Measurements from ENCODE around the gene MBOAT1.
"Not testable (repeated sequence)": the region's sequence is repeated elsewhere in the genome, so short reads cannot be mapped to it uniquely, and the experiment has no call there.

Gene MBOAT1

DNA sequence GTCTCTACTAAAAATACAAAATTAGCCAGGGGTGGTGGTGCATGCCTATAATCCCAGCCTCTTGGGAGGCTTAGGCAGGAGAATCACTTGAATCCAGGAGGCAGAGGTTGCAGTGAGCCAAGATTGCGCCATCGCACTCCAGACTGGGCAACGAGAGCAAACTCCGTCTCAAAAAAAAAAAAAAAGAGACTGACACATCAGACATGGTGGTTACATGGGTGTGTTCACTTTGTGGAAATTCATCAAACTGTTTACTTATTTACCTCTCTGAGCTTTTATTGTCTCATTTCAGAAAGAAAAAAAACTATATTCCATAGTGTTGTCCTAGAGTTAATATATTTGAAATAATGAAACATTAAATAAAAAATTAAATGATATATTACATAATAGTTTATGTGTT is 64.8 kb downstream of the MBOAT1 start:
- no peak for DNase-seq (ENCODE audit: low read depth)
- no peak overlapping the region for H3K4me3 ChIP-seq (ENCODE audit: low read depth, low read length)
- TF ChIP-seq, protein P1, sequence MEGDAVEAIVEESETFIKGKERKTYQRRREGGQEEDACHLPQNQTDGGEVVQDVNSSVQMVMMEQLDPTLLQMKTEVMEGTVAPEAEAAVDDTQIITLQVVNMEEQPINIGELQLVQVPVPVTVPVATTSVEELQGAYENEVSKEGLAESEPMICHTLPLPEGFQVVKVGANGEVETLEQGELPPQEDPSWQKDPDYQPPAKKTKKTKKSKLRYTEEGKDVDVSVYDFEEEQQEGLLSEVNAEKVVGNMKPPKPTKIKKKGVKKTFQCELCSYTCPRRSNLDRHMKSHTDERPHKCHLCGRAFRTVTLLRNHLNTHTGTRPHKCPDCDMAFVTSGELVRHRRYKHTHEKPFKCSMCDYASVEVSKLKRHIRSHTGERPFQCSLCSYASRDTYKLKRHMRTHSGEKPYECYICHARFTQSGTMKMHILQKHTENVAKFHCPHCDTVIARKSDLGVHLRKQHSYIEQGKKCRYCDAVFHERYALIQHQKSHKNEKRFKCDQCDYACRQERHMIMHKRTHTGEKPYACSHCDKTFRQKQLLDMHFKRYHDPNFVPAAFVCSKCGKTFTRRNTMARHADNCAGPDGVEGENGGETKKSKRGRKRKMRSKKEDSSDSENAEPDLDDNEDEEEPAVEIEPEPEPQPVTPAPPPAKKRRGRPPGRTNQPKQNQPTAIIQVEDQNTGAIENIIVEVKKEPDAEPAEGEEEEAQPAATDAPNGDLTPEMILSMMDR (IDR thresholded peaks at IDR 0.05; ENCODE audit: low read depth, low read length, missing control alignments): no peak
- in situ Hi-C loops (cut with HindIII; ENCODE audit: low sequenced_read_pairs): no loop called here

DNA sequence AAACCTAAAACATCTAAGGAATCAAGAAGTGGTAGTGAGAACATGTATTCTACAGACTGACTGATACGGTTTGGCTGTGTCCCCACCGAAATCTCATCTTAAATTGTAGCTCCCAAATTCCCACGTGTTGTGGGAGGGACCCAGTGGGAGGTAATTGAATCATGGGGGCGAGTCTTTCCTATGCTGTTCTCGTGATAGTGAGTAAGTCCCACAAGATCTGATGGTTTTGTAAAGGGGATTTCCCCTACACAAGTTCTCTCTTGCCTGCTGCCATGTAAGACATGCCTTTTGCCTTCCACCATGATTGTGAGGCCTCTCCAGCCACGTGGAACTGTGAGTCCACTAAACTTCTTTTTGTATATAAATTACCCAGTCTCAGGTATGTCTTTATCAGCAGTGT is 65.4 kb downstream of the MBOAT1 start:
- DNase-seq (ENCODE audit: low read depth); in situ Hi-C loops (cut with HindIII; ENCODE audit: low sequenced_read_pairs); H3K4me3 ChIP-seq (ENCODE audit: low read depth, low read length): not testable (repeated sequence)

DNA sequence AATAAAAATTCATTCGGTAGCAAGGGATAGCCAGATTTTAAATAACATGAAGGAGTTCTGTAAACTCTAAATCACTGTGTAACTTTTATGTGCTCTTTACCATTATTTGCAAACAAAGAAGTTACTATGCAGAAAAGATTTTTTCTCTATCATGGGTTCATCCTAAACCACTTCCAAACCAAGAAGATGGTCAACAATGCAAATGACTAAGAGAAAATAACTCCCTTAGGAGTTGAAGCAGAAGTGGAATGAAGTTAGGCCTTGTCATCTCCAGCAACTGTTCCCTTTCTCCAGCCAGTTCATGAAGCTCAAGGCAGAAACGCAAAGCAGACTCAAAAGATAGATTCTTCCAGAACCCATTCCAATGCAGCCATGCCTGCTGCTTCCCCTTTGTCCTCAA is 66.0 kb downstream of the MBOAT1 start:
- in situ Hi-C loops (cut with HindIII; ENCODE audit: low sequenced_read_pairs): no loop called here
- TF ChIP-seq, protein P1 (IDR thresholded peaks at IDR 0.05; ENCODE audit: low read depth, low read length, missing control alignments): no peak
- H3K4me3 ChIP-seq (ENCODE audit: low read depth, low read length): no peak overlapping the region
- no peak for DNase-seq (ENCODE audit: low read depth)

DNA sequence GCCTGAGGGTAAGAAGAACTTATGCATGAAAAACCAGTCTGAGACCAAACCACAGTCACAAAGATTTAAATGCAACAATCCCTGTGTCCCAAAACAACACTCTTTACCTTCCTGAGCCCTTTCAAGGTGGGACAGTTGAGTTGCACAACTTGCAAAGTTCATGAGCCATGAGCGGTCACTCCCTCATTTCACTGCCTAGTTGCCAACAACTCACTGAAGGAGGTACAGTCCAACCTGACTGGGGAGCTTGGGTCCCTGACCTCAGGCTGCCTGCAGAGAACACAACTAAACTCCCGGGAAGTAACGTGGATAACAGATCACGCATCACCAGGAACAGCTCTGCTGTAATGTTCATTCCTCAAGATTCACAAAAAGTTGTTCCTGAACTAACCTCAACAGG is 69.4 kb downstream of the MBOAT1 start:
- DNase-seq (ENCODE audit: low read depth): no peak
- in situ Hi-C loops (cut with HindIII; ENCODE audit: low sequenced_read_pairs): loop anchor here (5.0 kb wide), 1 partner anchor 64 kb away; no protein-coding TSS in a partner anchor
- TF ChIP-seq, protein P1 (IDR thresholded peaks at IDR 0.05; ENCODE audit: low read depth, low read length, missing control alignments): no peak
- no peak overlapping the region for H3K4me3 ChIP-seq (ENCODE audit: low read depth, low read length)

DNA sequence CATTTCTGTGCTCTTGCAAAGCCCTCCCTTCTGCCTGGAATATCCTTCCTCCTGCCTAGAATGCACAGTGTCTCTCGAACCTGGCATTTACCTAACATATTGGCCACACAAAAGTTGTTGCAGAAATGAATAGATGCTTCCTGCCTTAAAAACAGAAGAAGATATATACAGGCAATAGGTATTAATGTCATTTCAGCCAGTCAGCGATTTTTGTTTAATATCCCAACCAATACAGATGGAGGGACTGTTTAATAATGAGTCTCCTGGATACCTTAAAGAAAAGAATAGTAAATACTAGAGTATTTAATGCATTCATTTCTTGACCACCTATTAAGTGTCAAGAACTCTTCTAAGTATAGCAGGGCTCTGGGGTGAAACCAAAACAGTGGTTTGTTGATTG is 70.3 kb downstream of the MBOAT1 start:
- no peak for DNase-seq (ENCODE audit: low read depth)
- no peak overlapping the region for H3K4me3 ChIP-seq (ENCODE audit: low read depth, low read length)
- TF ChIP-seq, protein P1 (IDR thresholded peaks at IDR 0.05; ENCODE audit: low read depth, low read length, missing control alignments): no peak
- in situ Hi-C loops (cut with HindIII; ENCODE audit: low sequenced_read_pairs): loop anchor here (5.0 kb wide), 1 partner anchor 65 kb away; no protein-coding TSS in a partner anchor

DNA sequence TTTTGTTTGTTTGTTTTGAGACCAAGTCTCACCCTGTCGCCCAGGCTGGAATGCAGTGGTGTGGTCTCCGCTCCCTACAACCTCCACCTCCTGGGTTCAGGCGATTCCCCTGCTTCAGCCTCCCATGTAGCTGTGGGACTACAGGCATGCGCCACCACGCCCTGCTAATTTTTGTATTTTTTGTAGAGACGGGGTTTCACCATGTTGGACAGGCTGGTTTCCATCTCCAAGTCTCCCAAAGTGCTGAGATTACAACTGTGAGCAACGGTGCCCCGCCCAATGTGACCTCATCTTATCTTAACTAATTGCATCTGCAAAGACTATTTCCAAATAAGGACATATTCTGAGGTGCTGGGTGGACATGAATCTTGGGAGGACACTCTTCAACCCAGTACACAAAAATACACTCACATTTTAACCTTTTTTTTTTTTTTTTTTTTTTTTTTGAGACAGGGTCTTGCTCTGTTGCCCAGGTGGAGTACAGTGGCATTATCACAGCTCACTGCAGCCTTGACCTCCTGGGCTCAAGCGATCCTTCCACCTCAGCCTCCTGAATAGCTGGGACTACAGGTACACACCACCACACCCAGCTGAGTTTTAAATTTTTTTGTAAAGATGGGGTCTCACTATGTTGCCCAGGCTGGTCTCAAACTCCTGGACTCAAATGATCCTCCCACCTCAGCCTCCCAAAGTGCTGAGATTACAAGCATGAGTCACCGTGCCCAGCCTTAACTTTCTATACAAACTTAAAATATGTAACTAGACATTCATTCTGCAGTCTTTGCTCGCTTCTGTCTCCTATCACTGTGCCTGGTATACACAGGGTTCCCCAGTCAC is 72.9 kb downstream of the MBOAT1 start:
- H3K4me3 ChIP-seq (ENCODE audit: low read depth, low read length); in situ Hi-C loops (cut with HindIII; ENCODE audit: low sequenced_read_pairs); DNase-seq (ENCODE audit: low read depth): not testable (repeated sequence)

DNA sequence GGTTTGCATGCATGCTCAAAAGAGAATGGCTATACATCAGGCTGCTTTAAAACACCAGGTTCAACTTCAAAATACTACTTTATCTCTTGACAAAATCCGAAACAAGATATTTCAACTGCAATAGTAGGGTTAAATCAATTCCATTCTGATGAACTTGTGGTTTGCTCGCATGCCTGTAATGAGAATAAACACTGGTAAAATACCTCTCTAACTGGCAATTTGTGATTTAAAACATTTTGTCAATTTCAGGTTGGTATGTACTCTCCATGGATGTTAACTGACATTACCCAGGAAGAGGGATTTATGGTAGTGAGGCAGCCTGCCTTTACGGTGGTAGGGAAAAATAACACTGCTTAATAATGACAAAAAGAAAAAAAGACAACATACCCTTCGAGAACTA is 74.4 kb downstream of the MBOAT1 start:
- in situ Hi-C loops (cut with HindIII; ENCODE audit: low sequenced_read_pairs): no loop called here
- no peak for DNase-seq (ENCODE audit: low read depth)
- TF ChIP-seq, protein P1 (IDR thresholded peaks at IDR 0.05; ENCODE audit: low read depth, low read length, missing control alignments): no peak
- H3K4me3 ChIP-seq (ENCODE audit: low read depth, low read length): no peak overlapping the region
